ENCODE data around the gene UMAD1. TPM values are rescaled to one million over a fixed set of nuclear protein-coding genes. Genes with fewer than 3 reads are reported as not detected.
A peak's percentile ranks its signal among the peaks of the same experiment; 100 is the strongest.

Gene UMAD1
- total and polyA plus RNA-seq, 8 donors, result 5.0 to 20.8 (median 17.2) TPM

DNA sequence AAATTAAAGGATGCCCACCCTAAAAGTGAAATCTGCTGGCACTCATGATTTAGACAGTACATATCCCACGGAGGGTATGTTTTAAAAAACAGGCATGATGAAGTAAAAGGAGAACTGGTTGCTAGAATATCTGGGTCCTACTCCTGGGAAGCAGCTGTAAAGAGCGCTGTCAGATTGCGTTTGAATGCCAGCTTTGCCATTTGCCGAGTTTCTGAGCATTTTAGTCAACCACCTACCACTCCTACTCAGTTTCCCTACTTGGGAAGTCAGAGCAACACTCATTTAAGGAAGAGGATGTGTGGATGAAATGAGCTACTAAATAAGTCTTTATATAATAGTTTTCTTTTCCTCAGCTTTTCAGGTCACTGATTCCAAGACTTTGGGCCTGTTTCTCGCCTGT, 1.1 kb upstream of the UMAD1 start:
- no peak for ATAC-seq

DNA sequence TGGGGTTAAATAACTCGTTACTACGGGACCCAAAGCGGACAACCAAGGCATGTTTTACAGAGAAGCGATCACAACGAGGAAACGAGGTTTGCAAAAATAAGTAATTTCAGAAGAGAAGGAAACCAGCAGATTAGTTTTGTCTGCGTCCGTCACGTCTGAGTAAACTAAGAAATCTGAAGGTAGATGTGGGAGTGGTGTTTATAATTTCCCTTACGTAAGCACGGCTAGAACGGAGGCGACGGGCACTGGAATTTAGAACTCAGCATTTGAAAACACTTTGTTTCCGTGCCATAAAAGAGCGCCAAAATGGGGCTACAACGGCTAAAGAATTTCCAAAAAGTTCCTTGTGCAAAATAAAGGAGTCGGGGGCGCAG, 718 bp upstream of the UMAD1 start:
- DNase-seq (no peak), ATAC-seq (peak in 2 of 4 donors; percentile 12 to 19)
- intact Hi-C loops (cut with DNase I), result no loop called here

More for the DNA sequence above, 1.1 kb upstream of the UMAD1 start:
- Histone ChIP-seq H3K36me3 (no peaks in the 10 kb centered on the region), H3K4me3 (peak overlapping the region in 2 of 4 donors; percentile 83 to 85), H3K4me1 (peaks cover 0 to 9% (median 4%) of the 10 kb centered on the region in 3 donors), H3K27ac (peak overlapping the region in 2 of 4 donors; percentile 93 to 94), H3K27me3 (no peaks in the 10 kb centered on the region), H3K9me3 (no peaks in the 10 kb centered on the region)
- DNase-seq, result no peak
- intact Hi-C loops (cut with DNase I), result no loop called here
- 17% methylated on average over 5 of the region's 5 CpGs for WGBS, 2 donors
- no peak for FAIRE-seq
- TF ChIP-seq, protein P1, sequence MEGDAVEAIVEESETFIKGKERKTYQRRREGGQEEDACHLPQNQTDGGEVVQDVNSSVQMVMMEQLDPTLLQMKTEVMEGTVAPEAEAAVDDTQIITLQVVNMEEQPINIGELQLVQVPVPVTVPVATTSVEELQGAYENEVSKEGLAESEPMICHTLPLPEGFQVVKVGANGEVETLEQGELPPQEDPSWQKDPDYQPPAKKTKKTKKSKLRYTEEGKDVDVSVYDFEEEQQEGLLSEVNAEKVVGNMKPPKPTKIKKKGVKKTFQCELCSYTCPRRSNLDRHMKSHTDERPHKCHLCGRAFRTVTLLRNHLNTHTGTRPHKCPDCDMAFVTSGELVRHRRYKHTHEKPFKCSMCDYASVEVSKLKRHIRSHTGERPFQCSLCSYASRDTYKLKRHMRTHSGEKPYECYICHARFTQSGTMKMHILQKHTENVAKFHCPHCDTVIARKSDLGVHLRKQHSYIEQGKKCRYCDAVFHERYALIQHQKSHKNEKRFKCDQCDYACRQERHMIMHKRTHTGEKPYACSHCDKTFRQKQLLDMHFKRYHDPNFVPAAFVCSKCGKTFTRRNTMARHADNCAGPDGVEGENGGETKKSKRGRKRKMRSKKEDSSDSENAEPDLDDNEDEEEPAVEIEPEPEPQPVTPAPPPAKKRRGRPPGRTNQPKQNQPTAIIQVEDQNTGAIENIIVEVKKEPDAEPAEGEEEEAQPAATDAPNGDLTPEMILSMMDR (IDR thresholded peaks at IDR 0.05), result no peak

DNA sequence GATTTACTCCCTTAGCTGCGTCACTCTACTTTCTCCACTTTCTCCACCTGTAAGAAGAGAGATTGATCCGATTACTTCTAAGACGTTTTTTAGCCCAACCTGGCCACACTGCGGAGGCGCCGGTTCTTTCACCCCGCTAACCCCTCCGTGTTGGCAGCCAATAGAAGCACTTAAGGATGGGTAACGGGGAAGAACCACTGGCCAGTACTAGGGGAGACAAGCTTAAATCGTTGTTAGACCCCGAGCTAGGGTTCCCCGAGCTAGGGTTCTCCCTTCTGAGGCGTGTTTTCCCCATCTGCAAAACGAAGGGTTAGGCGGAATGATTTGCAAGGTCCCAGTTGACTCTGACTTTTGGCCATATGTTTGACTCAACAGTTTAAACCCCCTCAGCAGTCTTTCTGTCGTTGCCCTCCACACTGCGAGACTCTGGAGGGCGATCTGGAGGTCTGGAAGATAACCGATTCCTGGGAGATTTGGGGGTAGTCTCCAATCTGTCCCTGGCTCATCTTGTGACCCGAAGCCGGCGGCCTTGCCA, 644 bp downstream of the UMAD1 start:
- Histone ChIP-seq H3K9me3 (no peaks in the 10 kb centered on the region), H3K4me3 (peak overlapping the region; percentile 79 to 85 (median 84)), H3K4me1 (peaks cover 0 to 9% (median 4%) of the 10 kb centered on the region in 3 donors), H3K27ac (peak overlapping the region; percentile 79 to 94 (median 91)), H3K27me3 (no peaks in the 10 kb centered on the region), H3K36me3 (no peaks in the 10 kb centered on the region)
- ATAC-seq (peak; percentile 9 to 26 (median 12)), FAIRE-seq (no peak), DNase-seq (peak in 1 of 6 donors; percentile 22)
- intact Hi-C loops (cut with DNase I), result no loop called here
- WGBS, 2 donors, result 2% methylated on average over 22 of the region's 22 CpGs
- TF ChIP-seq, protein P1 (IDR thresholded peaks at IDR 0.05), result no peak

More for the DNA sequence above, 718 bp upstream of the UMAD1 start:
- Histone ChIP-seq H3K27ac (peak overlapping the region; percentile 50 to 94 (median 91)), H3K27me3 (no peaks in the 10 kb centered on the region), H3K9me3 (no peaks in the 10 kb centered on the region), H3K4me3 (peak overlapping the region; percentile 33 to 85 (median 58)), H3K4me1 (peaks cover 0 to 9% (median 4%) of the 10 kb centered on the region in 3 donors), H3K36me3 (no peaks in the 10 kb centered on the region)
- 0% methylated on average over 19 of the region's 19 CpGs for WGBS, 2 donors
- TF ChIP-seq, protein P1 (IDR thresholded peaks at IDR 0.05), result no peak
- FAIRE-seq, result no peak

DNA sequence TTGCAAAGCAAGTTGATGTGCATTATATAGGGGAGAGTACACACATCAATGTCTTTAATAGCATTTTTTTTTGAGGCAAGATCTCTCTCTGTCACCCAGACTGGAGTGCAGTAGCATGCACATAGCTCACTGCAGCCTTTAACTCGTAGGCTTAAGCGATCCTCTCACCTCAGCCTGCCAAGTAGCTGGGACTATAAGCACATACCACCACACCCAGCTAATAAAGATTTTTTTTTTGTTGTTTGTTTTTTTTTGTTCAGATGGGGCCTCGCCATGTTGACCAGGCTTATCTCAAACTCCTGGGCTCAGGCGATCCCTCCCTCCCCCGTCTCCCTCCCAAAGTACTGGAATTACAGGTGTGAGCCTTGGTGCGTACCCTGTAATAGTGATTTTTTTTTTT, 1.5 kb downstream of the UMAD1 start:
- TF ChIP-seq, protein P1 (IDR thresholded peaks at IDR 0.05), result no peak
- peak in 3 of 6 donors; percentile 19 to 44 (median 26) for DNase-seq
- ATAC-seq, result peak in 3 of 4 donors; percentile 4 to 7 (median 5)

DNA sequence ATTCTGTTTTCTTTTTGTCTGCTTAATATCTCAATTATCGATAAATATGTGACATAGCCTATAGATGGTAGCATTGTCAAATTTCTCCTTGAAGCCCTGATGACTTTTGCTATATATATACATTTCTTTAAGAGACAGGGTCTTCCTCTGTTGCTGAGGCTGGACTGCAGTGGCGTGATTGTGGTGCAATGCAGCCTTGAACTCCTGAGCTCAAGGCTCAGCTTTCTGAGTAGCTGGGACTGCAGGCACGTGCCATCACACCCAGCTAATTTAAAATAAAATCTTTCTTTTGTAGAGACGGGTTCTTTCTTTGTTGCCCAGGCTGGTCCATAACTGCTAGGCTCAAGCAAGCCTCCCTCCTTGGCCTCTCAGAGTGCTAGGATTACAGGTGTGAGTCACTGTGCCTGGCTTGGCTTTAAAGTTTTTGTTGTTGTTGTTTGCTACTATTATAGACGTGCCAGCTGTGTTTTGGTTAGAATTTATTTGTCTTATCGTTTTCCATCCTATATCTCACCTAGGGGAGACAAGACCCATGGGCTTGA, 7.0 kb downstream of the UMAD1 start:
- Histone ChIP-seq H3K9me3 (no peaks in the 10 kb centered on the region), H3K36me3 (no peaks in the 10 kb centered on the region), H3K27me3 (no peaks in the 10 kb centered on the region), H3K4me1 (peaks cover 0 to 6% (median 3%) of the 10 kb centered on the region in 3 donors), H3K27ac (no peak overlapping the region), H3K4me3 (no peak overlapping the region)
- TF ChIP-seq, protein P1 (IDR thresholded peaks at IDR 0.05), result no peak
- ATAC-seq, result peak in 1 of 4 donors; percentile 15
- no peak for DNase-seq
- intact Hi-C loops (cut with DNase I), result no loop called here
- no peak for FAIRE-seq
- WGBS, 2 donors, result 58 to 64% methylated on average over 6 of the region's 6 CpGs

More for the DNA sequence above, 1.5 kb downstream of the UMAD1 start:
- peak overlapping the region in 3 of 4 donors; percentile 79 to 85 (median 83) for H3K4me3 ChIP-seq
- no peak for FAIRE-seq
- H3K9me3 ChIP-seq, result no peaks in the 10 kb centered on the region
- no peaks in the 10 kb centered on the region for H3K36me3 ChIP-seq
- H3K4me1 ChIP-seq, result peaks cover 0 to 9% (median 4%) of the 10 kb centered on the region in 3 donors
- 15 to 16% methylated on average over 6 of the region's 6 CpGs for WGBS, 2 donors
- no peaks in the 10 kb centered on the region for H3K27me3 ChIP-seq
- H3K27ac ChIP-seq, result peak overlapping the region in 2 of 4 donors; percentile 93 to 94
- intact Hi-C loops (cut with DNase I), result no loop called here
